ENCODE results near the gene SPSB3.

SPSB3 gene

GRCh38 chr16:1788708-1789100, 6.3 kb upstream of the SPSB3 start:
- no peak for DNase-seq (ENCODE audit: low read depth)

DNA sequence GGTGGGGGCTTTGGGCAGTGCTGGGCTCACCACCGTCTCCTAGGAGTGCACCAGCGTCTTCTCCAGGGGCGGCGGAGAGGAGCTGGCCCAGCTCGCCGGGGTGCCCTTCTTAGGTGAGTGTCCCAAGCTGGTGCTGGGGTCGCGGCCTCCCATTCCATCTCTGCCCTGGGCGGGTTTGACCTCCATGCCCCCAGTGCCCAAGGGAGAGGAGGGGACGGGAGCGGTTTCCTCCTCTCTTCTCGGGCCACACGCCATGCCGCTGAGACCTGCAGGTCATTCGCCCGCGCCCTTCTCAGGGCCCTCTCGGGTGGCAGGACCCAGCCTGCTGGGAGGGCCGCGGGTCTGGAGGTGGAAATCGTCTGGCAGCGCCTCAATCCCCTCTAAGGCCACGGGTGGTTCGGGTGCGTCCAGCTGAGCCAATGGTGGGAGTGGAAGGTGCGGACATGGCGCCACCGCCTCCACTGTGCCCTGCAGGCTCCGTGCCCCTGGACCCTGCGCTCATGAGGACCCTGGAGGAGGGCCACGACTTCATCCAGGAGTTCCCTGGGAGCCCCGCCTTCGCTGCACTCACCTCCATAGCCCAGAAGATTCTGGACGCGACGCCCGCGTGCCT, 5.8 kb upstream of the SPSB3 start:
- no peak for DNase-seq (ENCODE audit: low read depth)

DNA sequence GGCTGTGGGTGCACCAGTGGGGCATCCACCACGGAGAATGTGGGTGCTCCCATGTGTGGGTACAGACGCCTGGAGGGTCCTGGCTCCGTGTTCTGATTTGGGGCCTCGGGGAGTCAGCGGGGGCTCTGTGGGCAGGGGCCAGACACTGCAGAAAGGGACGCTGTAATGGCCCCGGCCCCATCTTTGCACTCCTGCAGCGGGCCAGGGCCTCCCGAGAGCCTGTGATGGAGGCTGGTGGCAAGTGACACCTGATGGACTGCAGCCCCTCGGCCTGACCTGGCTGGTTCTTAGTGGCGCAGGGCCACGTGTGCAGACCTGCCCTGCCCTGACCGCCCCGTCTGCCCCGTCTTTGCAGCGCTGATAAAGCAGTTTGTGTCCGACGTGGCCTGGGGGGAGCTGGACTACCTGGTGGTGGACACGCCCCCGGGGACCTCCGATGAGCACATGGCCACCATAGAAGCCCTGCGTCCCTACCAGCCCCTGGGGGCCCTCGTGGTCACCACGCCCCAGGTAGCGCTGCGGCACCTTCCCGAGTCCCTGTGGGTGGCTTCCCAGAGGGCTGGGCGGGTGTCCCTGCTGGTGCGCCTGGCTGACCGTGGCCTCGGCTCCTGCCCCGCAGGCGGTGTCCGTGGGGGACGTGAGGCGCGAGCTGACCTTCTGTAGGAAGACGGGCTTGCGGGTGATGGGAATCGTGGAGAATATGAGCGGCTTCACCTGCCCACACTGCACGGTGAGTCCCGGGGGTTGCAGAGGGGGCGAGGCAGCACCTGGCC, 5.1 kb upstream of the SPSB3 start:
- DNase-seq (ENCODE audit: low read depth), result no peak

DNA sequence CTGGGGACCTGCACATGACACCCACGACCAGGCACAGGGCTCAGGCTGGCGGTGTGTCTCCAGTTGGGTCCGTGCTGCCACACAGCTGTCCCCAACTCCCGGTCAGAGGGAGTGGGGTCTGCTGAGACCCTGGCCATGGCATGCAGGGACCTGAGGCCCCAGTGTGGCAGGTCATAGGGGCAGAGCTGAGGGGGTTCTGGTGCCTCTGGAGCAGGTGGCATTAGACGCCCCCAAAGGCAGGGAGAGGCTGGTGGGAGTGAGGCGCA, 4.6 kb upstream of the SPSB3 start:
- DNase-seq (ENCODE audit: low read depth), result no peak

DNA sequence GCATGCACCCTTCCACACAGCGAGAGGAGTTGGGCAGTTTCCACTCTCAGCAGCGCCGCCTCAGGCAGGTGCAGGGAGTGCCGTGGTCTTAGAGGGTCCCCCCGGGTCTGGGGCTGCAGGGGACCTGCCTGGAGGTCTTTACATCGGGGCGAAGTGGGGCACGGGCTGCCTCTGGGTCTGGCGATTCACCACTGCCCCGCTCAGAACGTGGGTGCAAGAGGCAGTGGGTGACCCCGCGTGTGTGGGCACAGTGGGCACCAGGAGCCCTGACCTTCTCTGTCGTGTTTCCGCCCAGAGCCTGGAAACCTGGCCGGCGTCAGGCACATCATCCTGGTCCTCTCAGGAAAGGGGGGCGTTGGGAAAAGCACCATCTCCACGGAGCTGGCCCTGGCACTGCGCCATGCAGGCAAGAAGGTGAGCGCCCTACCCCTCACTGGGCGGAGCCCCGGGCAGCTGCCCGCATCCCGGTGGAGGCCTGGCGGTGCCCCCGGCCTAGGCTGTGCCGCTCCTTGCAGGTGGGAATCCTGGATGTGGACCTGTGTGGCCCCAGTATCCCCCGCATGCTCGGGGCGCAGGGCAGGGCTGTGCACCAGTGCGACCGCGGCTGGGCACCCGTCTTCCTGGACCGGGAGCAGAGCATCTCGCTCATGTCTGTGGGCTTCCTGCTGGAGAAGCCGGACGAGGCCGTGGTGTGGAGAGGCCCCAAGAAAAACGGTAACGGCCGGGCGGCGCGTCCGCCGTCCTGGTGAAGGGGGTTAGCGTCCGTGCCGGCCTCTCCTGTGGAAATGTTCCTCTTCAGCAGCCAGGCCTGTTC, 4.1 kb upstream of the SPSB3 start:
- DNase-seq (ENCODE audit: low read depth), result no peak

DNA sequence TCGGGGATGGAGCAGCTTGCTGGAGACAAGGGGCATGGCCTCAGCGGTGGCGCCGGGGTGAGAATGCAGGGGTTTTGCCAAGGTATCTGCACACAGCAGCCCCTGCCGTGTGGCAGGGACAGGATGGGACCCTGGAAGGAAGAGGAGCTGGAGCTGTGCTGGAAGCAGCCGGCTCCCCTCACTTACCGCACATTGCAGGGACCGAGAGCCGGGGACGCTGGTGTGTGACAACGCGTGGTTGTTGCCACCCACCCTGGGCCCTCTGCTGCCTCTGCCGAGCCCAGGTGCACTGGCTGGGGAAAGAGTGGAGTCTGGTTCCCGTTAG, 3.4 kb upstream of the SPSB3 start:
- no peak for DNase-seq (ENCODE audit: low read depth)

GRCh38 chr16:1784977-1785845, 2.8 kb upstream of the SPSB3 start:
- DNase-seq (ENCODE audit: low read depth), result no peak

DNA sequence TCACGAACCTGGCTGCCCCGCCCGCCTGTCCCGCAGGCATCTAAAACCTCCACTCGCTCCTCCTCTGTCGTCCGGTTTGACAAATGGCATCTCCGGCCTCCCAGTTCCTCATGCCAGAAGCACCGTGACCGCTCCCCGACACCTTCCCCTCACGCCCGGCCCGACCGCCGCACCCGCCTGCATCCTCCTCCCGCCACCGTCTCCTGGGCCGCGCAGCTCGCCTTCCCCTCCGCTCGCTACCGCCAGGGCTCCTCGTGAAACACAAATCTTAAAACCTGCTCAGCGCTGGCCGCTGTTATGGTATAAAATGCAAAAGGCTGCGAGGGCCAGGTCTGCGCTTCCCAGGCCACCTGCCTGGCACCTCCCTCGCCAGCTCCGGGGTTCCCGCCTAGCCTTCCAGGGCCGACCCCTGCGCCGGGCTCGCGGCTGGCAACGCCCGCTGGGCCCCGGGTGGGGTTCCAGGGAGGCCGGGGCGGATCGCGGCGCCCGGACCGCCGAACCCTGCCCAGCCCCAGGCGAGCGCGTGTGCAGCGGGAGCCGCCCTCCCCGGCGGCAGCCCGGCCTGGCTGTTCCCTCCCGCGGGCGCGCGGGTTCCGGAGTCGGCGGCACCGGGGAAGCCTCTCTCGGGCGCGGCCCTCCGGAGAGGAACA, 488 bp downstream of the SPSB3 start:
- DNase-seq (ENCODE audit: low read depth), result peak; percentile 48

GRCh38 chr16:1781254-1781653, 1.1 kb downstream of the SPSB3 start:
- no peak for DNase-seq (ENCODE audit: low read depth)

DNA sequence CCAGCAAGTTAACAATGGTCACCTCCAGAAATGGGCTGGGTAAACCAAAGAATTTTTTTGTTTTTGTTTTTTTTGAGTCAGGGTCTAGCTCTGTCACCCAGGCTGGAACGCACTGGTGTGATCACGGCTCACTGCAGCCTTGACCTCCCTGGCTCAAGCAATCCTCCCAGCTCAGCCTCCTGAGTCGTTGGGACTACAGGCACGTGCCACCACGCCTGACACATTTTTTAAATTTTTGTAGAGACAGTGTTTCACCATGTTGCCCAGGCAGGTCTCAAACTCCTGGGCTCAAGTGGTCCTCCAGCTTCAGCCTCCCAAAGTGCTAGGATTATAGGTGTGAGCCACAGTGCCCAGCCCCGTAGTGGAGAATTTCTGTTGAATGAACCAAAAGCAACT, 1.7 kb downstream of the SPSB3 start:
- no peak for DNase-seq (ENCODE audit: low read depth)

GRCh38 chr16:1779741-1780676, 2.4 kb downstream of the SPSB3 start:
- DNase-seq (ENCODE audit: low read depth), result no peak

DNA sequence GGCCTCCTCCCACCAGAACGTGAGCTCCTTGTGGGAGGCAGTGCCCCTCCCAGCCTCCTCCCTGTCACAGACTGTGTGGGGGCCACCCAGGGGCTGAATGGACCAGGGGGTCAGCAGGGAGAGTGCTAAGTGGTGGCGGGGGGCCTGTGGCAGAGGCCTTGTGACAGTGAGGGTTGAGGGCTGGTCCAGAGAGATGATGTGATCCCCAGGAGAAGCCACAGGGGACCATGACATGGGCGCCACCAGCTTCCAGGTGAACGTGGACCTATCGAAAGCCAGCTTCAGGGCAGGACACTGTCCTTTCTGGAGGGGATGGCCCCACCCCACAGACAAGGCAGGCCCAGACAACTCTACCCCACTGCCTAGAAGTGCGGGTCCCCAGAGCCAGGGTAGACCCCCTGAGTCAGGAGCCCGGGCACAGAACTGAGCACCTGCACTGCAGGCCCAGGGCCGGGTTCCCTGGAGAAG, 3.1 kb downstream of the SPSB3 start:
- DNase-seq (ENCODE audit: low read depth), result no peak

DNA sequence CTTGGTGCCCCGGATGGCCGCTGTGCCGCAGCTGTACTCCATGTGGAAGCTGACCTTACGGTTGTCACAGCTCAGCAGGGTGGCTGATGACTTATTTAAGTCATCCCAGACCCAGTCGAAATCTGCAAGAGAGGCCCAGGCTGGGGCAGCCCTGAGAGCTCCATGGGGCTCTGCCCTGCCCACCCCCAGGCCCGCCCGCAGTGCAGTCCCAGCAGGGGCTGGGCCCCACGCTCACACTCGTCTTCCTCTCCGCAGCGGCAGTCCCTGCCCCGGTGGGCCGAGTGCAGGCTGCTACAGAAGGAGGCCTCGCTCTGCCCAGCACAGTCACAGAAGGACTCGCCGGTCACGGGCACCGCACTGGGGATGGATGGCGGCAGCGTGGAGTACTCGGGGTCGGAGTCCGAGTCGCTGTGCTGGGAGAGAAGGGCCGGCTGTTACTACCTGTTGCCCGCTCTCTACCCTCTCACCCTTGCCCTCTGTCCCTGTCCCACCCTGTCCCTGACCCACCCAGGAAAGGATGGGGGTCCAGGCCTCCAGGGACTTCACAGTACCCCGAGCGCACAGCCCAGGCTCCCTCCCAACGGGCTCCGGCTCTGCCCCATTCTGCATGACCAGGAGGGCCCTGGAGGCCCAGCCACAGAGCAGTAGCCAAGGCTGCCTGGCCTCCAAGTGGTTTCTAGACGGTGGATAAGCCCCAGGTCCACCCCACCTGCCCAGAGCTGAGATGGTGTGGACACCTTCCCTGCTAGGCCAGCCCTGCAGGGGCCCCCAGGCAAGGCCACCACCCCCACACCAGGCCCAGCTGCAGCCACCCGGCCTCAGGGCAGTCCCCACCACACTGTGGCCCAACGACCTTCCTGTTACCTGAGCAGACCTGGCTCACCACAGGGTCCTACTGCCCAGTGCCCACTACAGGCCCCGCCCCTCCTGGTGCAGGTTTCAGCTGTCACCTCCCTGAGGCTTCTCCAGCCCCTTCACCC, 3.9 kb downstream of the SPSB3 start:
- DNase-seq (ENCODE audit: low read depth), result no peak

DNA sequence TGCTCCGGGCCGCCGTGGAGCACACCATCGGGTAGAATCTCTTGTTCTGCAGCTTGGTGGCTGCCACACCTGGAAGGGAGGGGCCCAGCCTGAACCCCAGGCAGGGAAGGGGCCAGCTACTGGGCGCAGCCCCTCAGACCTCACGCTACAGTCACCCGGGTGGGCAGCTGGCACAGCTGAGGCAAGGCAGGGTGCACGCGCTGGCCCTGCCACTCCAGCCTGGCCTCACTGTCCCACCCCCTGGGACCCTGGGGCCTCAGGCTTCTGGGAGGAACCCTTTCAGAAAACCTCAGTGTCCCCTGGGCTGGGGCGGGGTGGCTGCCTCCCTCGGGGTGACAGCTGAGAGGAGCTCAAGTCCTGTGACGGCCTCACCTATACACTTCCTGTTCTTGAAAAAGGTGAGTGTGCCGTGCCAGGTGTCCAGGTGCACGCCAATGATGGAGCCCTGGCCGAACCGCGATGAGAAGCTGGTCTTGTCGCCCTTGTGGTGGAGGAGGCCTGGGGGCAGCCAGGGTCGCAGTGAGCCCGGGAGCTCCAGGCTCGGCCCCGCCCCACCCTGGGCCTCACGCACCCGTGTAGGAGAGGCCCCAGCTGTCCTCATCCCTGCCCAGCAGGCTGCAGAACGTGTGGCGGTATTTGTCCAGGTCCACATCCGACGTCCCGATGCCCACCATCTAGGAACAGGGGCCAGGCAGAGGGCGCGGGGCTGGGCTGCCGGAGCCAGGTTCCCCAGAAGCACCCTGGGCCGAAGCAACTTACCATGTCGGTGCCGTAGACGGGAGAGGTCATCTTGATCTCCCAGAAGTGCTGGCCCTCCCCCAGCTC, 4.8 kb downstream of the SPSB3 start:
- no peak for DNase-seq (ENCODE audit: low read depth)

GRCh38 chr16:1776991-1777374, 5.4 kb downstream of the SPSB3 start:
- no peak for DNase-seq (ENCODE audit: low read depth)

- no peak for DNase-seq (ENCODE audit: low read depth)
Observed at GRCh38 chr16:1776672-1776955, 5.8 kb downstream of the SPSB3 start.

DNA sequence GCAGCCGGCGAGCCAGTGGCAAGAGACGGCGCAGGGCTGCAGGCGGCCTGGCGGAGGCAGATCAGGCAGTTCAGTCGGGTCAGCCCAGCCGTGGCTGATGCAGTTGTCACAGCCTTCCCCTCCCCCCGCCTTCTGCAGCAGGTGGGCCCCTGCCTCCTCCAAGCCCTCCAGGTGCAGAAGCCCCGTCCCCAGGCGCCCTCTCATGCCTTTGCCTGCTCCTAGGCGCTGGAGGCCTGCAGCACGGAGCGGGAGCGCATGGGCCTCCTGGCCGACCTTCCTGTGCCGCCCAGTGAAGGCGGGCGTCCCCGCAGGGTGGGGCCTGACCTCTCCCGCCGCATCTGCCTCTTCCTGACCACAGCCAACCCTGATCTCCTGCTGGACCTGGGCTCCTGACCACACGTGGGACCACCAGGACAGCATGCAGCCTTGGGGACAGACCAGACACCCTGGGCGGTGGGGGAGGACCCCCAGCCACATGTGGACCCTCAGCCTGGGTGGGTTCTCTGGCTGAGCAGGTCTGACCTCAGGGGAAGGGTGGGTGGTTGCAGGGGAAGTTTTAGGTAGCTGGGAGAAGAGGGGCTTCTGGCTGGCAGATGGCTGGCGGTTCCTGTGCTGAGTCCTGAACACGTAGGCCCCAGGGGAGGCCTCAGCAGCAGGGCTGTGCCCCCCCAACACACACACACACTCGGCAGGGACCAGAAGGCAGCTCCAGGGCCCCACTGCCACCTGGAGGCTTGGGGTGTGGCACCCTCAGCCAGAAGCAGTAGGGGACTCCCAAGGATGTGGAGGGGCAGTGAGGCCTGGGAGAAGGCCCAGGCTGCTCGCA, 6.3 kb downstream of the SPSB3 start:
- DNase-seq (ENCODE audit: low read depth), result no peak

Measured in iris pigment epithelial cell (primary cell).